AG09319 (cell line): ENCODE results near the gene GBA2.

Experiments used
- DNase-seq: peaks from one replicate; pipeline ENCODE4 v3.0.0-alpha.2; 2010; ENCODE audit warnings: low read depth; ENCODE audit errors: extremely low read depth
- TF ChIP-seq, protein P1 (sequence below): IDR thresholded peaks from 2 replicates; pipeline ENCODE4 v1.5.1; 2011; ENCODE audit warnings: low read depth, mild to moderate bottlenecking, inconsistent platforms, low read length, moderate library complexity

The GBA2 gene

DNA sequence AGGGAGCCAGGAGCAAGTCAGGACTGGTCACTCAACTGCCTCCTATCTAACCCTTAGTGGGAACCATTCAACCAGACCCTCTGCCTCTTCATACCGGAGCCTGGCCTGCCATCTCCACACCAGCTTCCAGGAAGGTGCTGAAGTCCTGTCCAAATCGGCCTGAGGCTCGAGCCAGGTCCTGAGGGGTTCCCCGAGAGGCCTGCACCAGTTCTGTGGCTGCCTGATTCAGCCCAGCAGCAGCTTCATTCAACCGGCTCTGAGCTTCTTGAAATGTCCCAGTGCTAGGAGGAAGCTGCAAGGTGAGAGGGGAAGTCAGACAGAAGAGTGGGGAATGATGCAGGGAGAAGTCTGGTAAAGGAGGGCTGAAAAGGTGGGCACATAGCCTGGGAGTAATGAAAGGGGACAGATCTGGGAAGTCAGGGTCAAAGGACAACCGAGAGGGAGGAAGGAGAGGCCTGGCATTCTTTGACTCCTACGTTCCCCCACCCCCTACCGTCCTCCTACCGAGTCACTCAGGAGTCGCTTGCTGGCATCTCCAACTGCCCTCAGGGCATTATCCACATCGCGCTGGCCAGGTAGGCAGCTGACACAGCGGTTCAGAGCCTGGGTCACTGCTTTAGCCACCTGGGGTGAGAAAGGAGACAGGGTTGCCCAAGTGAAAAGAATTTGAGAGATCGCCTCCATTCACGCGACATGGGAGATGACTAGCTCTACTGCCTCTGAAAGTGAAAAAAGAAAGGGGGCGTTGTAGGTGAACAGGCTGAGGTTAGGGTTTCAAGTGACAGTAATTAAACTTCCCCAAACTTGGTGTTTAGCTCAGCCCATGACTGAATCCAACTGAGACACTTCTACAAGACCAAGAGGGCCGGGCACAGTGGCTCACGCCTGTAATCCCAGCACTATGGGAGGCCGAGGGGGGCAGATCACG is 37.3 kb downstream of the GBA2 start:
- no peak for DNase-seq
- TF ChIP-seq, protein P1, sequence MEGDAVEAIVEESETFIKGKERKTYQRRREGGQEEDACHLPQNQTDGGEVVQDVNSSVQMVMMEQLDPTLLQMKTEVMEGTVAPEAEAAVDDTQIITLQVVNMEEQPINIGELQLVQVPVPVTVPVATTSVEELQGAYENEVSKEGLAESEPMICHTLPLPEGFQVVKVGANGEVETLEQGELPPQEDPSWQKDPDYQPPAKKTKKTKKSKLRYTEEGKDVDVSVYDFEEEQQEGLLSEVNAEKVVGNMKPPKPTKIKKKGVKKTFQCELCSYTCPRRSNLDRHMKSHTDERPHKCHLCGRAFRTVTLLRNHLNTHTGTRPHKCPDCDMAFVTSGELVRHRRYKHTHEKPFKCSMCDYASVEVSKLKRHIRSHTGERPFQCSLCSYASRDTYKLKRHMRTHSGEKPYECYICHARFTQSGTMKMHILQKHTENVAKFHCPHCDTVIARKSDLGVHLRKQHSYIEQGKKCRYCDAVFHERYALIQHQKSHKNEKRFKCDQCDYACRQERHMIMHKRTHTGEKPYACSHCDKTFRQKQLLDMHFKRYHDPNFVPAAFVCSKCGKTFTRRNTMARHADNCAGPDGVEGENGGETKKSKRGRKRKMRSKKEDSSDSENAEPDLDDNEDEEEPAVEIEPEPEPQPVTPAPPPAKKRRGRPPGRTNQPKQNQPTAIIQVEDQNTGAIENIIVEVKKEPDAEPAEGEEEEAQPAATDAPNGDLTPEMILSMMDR = no peak

DNA sequence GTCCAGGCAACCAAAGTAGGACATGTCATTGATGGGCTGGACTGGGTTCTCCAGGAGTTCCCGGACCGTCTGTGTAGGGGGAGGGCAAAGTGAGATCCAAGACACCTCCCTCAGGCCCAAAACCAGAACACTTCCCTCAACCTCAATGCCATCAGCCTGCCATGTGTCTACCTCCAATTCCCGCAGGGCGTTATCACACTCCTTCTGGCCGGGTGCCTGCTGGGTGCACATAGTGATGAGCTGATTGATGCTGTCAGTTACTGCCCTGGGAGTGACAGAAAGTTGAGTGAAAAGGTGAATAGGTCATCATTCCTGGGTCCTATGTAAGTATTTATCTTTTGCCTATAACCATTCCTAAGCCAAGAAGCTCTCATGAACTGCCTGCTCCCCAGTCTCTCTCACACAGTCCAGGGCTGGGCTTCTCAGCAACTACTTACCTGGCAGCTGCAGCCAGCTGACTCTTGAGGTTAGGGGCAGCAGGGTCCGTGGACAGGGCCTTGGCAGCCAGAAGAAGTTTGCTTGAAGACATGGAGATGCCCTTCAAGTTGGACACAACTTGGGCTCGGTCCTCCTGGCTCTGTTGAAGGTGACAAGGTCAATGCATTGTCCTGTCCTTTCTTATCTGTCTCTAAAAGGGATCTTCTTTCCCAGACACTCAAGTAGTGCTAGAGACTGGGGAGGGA is 38.1 kb downstream of the GBA2 start:
- no peak for DNase-seq
- TF ChIP-seq, protein P1 = no peak

DNA sequence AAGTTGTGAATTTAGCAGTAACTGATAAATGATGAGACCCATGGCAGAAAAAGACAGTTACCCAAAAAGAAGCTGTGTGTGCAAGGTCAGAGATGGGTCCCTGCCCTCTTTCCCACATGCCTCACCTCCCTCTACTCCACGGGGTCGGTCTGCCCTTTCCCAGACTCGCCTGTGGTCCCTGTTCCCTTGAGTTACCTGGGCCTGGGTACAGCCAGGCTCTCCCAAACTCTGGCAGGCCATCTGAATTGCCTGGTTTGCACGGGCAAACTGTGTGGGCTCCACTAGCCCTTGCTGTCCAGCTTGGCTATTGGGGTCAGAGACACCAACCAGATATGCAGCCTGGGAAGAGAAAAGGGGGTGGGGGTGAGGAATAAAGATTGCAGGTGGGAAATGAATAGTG is 40.9 kb downstream of the GBA2 start:
- TF ChIP-seq, protein P1 = no peak
- no peak for DNase-seq

DNA sequence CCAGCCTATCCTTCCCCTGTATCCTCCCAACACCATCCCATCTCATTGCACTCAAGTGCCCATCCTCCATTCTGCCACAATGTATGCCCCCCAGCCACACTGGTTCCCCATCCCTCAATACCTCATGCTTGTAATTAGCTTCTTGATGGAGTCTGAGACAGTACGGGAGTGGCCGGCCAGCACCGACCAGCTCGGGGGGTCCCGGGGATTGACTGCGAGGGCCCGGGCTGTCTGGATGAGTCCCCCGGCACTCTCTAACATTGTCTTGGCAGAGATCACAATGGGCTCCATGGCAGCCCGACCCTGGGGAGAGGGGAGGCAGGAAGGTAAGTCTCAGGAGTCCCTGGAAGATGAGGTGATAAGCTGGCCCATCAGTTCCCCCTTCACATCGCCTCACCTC is 42.1 kb downstream of the GBA2 start:
- TF ChIP-seq, protein P1 = no peak
- no peak for DNase-seq

DNA sequence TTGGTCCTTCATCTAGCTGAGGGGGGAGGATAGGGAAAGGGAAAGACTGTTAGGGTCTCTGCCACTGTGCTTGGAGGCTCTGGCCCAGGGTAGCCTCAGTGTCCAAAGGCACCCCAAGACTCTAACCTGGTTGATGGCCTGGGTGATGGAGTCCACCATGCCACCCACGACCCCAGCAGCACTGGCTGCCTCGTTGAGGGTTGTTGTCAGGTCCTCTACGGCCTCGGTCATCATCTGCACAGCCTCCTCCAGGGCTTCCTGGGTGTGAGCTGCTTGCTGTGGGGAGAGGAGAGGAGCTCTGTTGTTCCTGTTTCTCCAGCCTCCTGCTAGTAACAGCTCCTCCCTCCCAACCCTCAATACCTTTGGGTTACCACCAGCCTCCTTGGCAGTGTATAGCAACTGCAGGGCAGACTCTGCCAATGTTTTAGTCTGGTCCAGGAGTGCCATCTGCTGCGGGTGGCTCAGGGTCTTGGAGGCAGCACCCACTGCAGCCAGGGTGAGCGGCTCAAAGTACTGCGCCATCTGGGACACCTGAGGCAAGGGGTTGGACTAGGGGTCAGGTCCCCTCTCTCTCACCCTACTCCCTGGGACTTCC is 43.1 kb downstream of the GBA2 start:
- no peak for DNase-seq
- TF ChIP-seq, protein P1 = no peak

DNA sequence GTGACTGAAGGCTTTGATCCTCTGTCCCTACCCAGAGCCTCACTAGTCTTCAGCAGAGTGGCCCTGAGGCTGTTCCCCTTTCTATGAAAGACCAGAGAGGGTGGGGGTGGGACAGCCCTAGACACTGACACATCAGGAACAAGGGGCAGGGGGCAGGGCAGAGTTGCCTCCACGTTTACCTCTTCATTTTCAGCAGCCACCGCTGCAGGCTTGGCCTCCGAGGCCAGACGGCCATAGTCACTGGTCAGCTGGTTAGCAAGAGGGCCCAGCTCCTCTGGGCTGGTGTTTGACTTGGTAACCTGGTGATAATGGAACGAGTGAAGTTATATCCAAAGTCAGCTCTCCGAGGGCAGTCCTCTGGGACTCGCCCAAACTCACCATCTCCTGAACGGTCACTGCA is 43.7 kb downstream of the GBA2 start:
- TF ChIP-seq, protein P1 = no peak
- DNase-seq = no peak
